Fibroblast of the aortic adventitia (primary cell): ENCODE results near the gene NEDD4L. TPM values are rescaled to one million over a fixed set of nuclear protein-coding genes. Genes with fewer than 3 reads are reported as not detected.

Experiments
- DNase-seq: peaks from one replicate; pipeline ENCODE4 v3.0.0-alpha.2; 2010; ENCODE audit warnings: low read depth
- H3K4me3 ChIP-seq: 2 replicates; pipeline ENCODE4 v1.5.1; 2011; ENCODE audit warnings: low read depth, mild to moderate bottlenecking, control low read depth, low read length, moderate library complexity
- CTCF ChIP-seq: IDR thresholded peaks from 2 replicates; pipeline ENCODE4 v1.5.1; 2011; ENCODE audit warnings: mild to moderate bottlenecking, low read length, control low read depth, inconsistent platforms; ENCODE audit not compliant: insufficient read depth
- total RNA-seq: library from RNA; depleted of rRNA; stranded (reverse); fragments of >200 nt; gene quantifications from 2 replicates; pipeline ENCODE4 v1.2.3, GENCODE V29; 2012; ENCODE audit warnings: low replicate concordance

NEDD4L gene
- total RNA-seq, 1 donor, result 22.2 TPM

GRCh38 chr18:58033216-58033615 is 10.8 kb upstream of the NEDD4L start:
- H3K4me3 ChIP-seq, result no peak overlapping the region
- no peak for DNase-seq
- TF ChIP-seq CTCF, result no peak

- no peak for TF ChIP-seq CTCF
- DNase-seq, result no peak
- H3K4me3 ChIP-seq, result no peak overlapping the region
Measured at GRCh38 chr18:58034370-58034769, 9.7 kb upstream of the NEDD4L start.

GRCh38 chr18:58037163-58037562 is 6.9 kb upstream of the NEDD4L start:
- no peak for TF ChIP-seq CTCF
- H3K4me3 ChIP-seq, result no peak overlapping the region
- no peak for DNase-seq

GRCh38 chr18:58038063-58038462 is 6.0 kb upstream of the NEDD4L start:
- H3K4me3 ChIP-seq, result no peak overlapping the region
- TF ChIP-seq CTCF, result no peak
- no peak for DNase-seq

GRCh38 chr18:58041633-58042032 is 2.4 kb upstream of the NEDD4L start:
- DNase-seq, result peak; percentile 14
- H3K4me3 ChIP-seq, result no peak overlapping the region
- TF ChIP-seq CTCF, result no peak

- H3K4me3 ChIP-seq, result peak overlapping the region; percentile 72
- DNase-seq, result peak; percentile 5
- TF ChIP-seq CTCF, result no peak
Measured at GRCh38 chr18:58042826-58043490, 1.1 kb upstream of the NEDD4L start.
